Loucy (cell line): ENCODE results near the gene BABAM2.
"Not testable (repeated sequence)": the region's sequence is repeated elsewhere in the genome, so short reads cannot be mapped to it uniquely, and the experiment has no call there.

Experiments used
- H2AFZ ChIP-seq: fragments of 200-600 bp; sonication (generic); 2 replicates; pipeline ENCODE4 v1.6.0; 2016; ENCODE audit warnings: antibody characterized with exemption, mild to moderate bottlenecking, low read length, moderate library complexity
- H3F3A ChIP-seq: fragments of 200-600 bp; 2 replicates; pipeline ENCODE4 v1.6.0; 2016; ENCODE audit warnings: antibody characterized with exemption, low read depth, mild to moderate bottlenecking
- H3K27me3 ChIP-seq: fragments of 200-600 bp; sonication (generic); 2 replicates; pipeline ENCODE4 v1.6.1; 2014; ENCODE audit warnings: low read length, mild to moderate bottlenecking; ENCODE audit not compliant: insufficient read depth, poor library complexity, severe bottlenecking
- H3K36me3 ChIP-seq: fragments of 200-600 bp; sonication (generic); 2 replicates; pipeline ENCODE4 v1.6.1; 2016; ENCODE audit warnings: low read length; ENCODE audit not compliant: insufficient read depth
- H3K4me1 ChIP-seq: fragments of 200-600 bp; sonication (generic); 2 replicates; pipeline ENCODE4 v1.5.1; 2014; ENCODE audit warnings: low read length, mild to moderate bottlenecking; ENCODE audit not compliant: insufficient read depth, poor library complexity, severe bottlenecking
- H3K4me2 ChIP-seq: fragments of 200-600 bp; sonication (generic); 2 replicates; pipeline ENCODE4 v1.6.0; 2014; ENCODE audit warnings: antibody characterized with exemption, low read length, low read depth, mild to moderate bottlenecking; ENCODE audit not compliant: poor library complexity, severe bottlenecking
- H3K4me3 ChIP-seq: fragments of 200-600 bp; sonication (generic); 2 replicates; pipeline ENCODE4 v1.5.1; 2014; ENCODE audit warnings: low read length, mild to moderate bottlenecking, mixed read lengths; ENCODE audit not compliant: poor library complexity, severe bottlenecking
- H3K79me2 ChIP-seq: fragments of 200-600 bp; sonication (generic); 2 replicates; pipeline ENCODE4 v1.6.1; 2014; ENCODE audit warnings: low read length; ENCODE audit not compliant: insufficient read depth
- H3K9ac ChIP-seq: fragments of 200-600 bp; sonication (generic); 2 replicates; pipeline ENCODE4 v1.6.0; 2014; ENCODE audit warnings: mild to moderate bottlenecking, low read depth, low read length, moderate library complexity; ENCODE audit not compliant: poor library complexity, severe bottlenecking
- H3K9me2 ChIP-seq: fragments of 200-600 bp; sonication (generic); replicated peaks from 2 replicates; pipeline ENCODE4 v1.6.1; 2016; ENCODE audit warnings: low read depth, low read length, mixed read lengths
- H3K9me3 ChIP-seq: fragments of 200-600 bp; sonication (generic); 2 replicates; pipeline ENCODE4 v1.6.1; 2014; ENCODE audit warnings: mild to moderate bottlenecking, antibody characterized with exemption, low read length, low read depth; ENCODE audit not compliant: insufficient read depth
- H4K20me1 ChIP-seq: fragments of 200-600 bp; sonication (generic); 2 replicates; pipeline ENCODE4 v1.6.0; 2014; ENCODE audit warnings: antibody characterized with exemption, low read length, mild to moderate bottlenecking; ENCODE audit not compliant: insufficient read depth, poor library complexity, severe bottlenecking
- EZH2phosphoT487 ChIP-seq: fragments of 200-600 bp; IDR thresholded peaks from 2 replicates; pipeline ENCODE4 v1.6.1; 2018; ENCODE audit warnings: antibody characterized with exemption, mild to moderate bottlenecking, moderate library complexity, borderline replicate concordance
- TF ChIP-seq, protein P1 (sequence below): fragments of 200-600 bp; sonication (generic); conservative IDR thresholded peaks from 2 replicates; pipeline ENCODE4 v1.5.1; 2014; ENCODE audit warnings: mild to moderate bottlenecking, antibody characterized with exemption, low read length

BABAM2 gene

DNA sequence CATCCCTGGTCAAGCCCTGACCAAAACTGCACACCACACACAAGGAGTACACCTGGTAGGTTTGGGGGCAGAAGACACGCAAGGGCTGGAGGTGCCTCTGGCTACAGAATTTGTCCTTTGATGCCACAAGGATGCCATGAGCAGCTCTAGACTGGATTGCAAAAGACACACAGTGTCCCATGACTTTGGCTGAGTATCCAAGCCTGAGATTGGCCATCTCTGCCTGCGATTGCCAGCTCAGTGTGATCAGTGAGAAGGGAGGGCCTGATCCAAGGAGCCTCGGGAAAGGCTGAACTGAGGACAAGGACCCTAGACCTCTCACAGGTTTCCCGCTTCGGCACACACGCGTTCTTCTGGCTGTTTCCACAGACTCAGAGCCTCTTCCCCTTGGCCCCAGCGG is 442.2 kb downstream of the BABAM2 start:
- TF ChIP-seq, protein P1, sequence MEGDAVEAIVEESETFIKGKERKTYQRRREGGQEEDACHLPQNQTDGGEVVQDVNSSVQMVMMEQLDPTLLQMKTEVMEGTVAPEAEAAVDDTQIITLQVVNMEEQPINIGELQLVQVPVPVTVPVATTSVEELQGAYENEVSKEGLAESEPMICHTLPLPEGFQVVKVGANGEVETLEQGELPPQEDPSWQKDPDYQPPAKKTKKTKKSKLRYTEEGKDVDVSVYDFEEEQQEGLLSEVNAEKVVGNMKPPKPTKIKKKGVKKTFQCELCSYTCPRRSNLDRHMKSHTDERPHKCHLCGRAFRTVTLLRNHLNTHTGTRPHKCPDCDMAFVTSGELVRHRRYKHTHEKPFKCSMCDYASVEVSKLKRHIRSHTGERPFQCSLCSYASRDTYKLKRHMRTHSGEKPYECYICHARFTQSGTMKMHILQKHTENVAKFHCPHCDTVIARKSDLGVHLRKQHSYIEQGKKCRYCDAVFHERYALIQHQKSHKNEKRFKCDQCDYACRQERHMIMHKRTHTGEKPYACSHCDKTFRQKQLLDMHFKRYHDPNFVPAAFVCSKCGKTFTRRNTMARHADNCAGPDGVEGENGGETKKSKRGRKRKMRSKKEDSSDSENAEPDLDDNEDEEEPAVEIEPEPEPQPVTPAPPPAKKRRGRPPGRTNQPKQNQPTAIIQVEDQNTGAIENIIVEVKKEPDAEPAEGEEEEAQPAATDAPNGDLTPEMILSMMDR: no peak
- no peak for TF ChIP-seq EZH2phosphoT487
- Histone ChIP-seq H3K9me2 (no peaks in the 10 kb centered on the region), H3K9me3 (no peaks in the 10 kb centered on the region), H2AFZ (no peak overlapping the region), H3K4me3 (no peak overlapping the region), H3K4me2 (no peak overlapping the region), H3F3A (no peaks in the 10 kb centered on the region), H3K4me1 (no peaks in the 10 kb centered on the region), H3K79me2 (no peaks in the 10 kb centered on the region), H3K9ac (no peak overlapping the region), H4K20me1 (no peaks in the 10 kb centered on the region), H3K27me3 (no peaks in the 10 kb centered on the region), H3K36me3 (no peaks in the 10 kb centered on the region)

DNA sequence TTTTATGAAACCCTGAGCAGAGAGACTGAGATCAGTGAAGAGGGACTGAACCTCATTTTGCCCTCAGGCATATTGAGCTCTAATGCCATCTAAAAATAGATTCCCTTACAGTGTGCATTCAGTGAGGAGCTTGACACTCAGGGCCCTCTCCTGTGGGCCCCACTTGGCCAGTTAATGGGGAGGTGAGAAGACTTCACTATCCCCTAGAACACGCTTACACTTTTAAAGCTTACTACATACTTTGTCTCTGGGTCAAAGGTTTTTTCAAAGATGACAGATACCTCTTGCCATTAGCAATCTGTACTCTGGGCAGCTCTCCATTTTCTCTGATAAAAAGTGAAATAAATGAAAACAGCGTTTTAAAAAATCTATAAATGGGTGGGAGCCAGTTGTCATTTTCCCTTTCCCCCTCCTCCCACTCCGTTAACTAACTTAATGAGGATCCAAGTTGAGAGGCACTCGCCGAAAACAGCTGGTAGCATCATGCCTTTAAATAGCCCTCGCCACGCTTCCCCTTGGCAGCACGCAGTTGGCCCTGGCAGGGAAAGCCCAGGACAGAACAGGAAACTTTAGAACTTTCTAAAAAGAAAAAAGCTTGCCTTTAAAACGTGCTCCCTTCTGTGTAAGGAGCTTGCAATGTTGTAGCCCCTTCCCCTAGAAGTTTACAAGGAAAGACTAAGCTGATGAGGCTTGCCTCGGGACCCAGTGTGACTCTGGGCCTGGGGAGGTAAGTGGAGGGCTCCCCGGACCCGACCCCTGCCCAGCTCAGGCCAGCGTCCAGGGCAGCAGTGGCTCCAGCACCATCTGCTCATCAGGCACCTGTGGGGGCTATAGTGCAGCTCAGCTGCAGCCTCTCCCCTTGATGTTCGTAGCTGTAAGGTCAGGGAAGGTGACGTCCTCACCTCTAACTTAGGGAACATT is 443.3 kb downstream of the BABAM2 start:
- H3K36me3 ChIP-seq: no peaks in the 10 kb centered on the region
- no peaks in the 10 kb centered on the region for H3F3A ChIP-seq
- no peak overlapping the region for H3K4me2 ChIP-seq
- no peak for TF ChIP-seq EZH2phosphoT487
- TF ChIP-seq, protein P1: no peak
- no peak overlapping the region for H3K4me3 ChIP-seq
- no peaks in the 10 kb centered on the region for H3K79me2 ChIP-seq
- H3K9me2 ChIP-seq: no peaks in the 10 kb centered on the region
- H3K9me3 ChIP-seq: no peaks in the 10 kb centered on the region
- H3K9ac ChIP-seq: no peak overlapping the region
- H3K4me1 ChIP-seq: peaks cover 4% of the 10 kb centered on the region
- H2AFZ ChIP-seq: no peak overlapping the region
- H4K20me1 ChIP-seq: no peaks in the 10 kb centered on the region
- no peaks in the 10 kb centered on the region for H3K27me3 ChIP-seq

DNA sequence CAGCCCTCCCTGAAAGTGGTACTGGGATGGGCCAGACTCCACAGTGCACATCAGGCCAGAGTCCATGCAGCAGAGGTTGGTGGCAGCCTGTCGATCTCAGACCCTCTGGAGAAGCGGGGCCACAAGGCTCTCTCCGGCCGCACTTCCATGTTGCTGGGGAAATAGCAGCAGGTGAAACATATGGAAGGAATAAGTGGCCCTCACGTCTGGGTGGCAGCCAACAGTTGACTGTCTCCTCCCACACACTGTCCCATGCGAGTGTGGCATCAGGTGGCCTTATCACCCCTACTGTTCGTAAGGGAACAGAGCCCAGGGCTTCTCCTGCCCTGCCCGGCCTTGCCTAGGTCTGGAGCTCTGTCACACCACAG is 444.0 kb downstream of the BABAM2 start:
- Histone ChIP-seq H3K27me3 (no peaks in the 10 kb centered on the region), H2AFZ (no peak overlapping the region), H3K9ac (no peak overlapping the region), H3K9me3 (no peaks in the 10 kb centered on the region), H3K4me1 (peaks cover 4% of the 10 kb centered on the region), H3K79me2 (no peaks in the 10 kb centered on the region), H3K9me2 (no peaks in the 10 kb centered on the region), H3K36me3 (no peaks in the 10 kb centered on the region), H4K20me1 (no peaks in the 10 kb centered on the region), H3K4me3 (no peak overlapping the region), H3F3A (no peaks in the 10 kb centered on the region), H3K4me2 (no peak overlapping the region)
- TF ChIP-seq EZH2phosphoT487: no peak
- TF ChIP-seq, protein P1: no peak

DNA sequence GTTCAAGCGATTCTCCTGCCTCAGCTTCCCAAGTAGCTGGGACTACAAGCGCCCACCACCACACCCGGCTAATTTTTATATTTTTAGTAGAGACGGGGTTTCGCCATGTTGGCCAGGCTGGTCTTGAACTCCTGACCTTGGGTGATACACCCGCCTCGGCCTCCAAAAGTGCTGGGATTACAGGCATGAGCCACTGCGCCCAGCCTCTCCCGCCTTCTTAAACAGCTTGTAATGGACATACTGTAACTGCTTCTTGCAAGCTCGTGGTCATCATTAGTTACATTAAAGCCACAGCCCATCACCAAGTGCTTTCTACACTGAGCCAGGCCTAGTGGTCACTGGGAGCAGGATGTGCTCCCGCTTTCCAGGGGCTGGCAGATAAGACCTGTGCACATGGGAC is 444.7 kb downstream of the BABAM2 start:
- not testable (repeated sequence) for H3K36me3 ChIP-seq, H4K20me1 ChIP-seq, H3F3A ChIP-seq, H3K4me1 ChIP-seq, H3K9ac ChIP-seq, H2AFZ ChIP-seq, H3K9me3 ChIP-seq, H3K27me3 ChIP-seq, H3K4me2 ChIP-seq, H3K9me2 ChIP-seq, H3K79me2 ChIP-seq, H3K4me3 ChIP-seq
